WERI-Rb-1 (cell line): Measurements from ENCODE around the gene CBARP.

Source experiments
- DNase-seq: peaks from one replicate; pipeline ENCODE4 v3.0.0-alpha.2; 2020
- H3K27ac ChIP-seq: fragments of 250-450 bp; sonication (Bioruptor Pico); 2 replicates; pipeline ENCODE4 v1.5.1; 2020; ENCODE audit warnings: mild to moderate bottlenecking, moderate library complexity
- H3K27me3 ChIP-seq: fragments of 250-450 bp; sonication (Bioruptor Pico); 2 replicates; pipeline ENCODE4 v1.5.1; 2021; ENCODE audit warnings: mild to moderate bottlenecking, low read depth, moderate library complexity; ENCODE audit not compliant: insufficient read depth, severe bottlenecking
- H3K36me3 ChIP-seq: fragments of 250-450 bp; sonication (Bioruptor Pico); 2 replicates; pipeline ENCODE4 v1.5.1; 2020; ENCODE audit warnings: mild to moderate bottlenecking, moderate library complexity
- H3K4me3 ChIP-seq: 2 replicates; pipeline ENCODE4 v1.5.1; 2011; ENCODE audit warnings: low read depth, mild to moderate bottlenecking, control low read depth, low read length
- H3K9me3 ChIP-seq: fragments of 250-450 bp; sonication (Bioruptor Pico); 2 replicates; pipeline ENCODE4 v1.5.1; 2021; ENCODE audit warnings: mild to moderate bottlenecking, moderate library complexity; ENCODE audit not compliant: severe bottlenecking
- CTCF ChIP-seq: IDR thresholded peaks from 2 replicates; pipeline ENCODE4 v1.5.1; 2011; ENCODE audit warnings: low read depth, mild to moderate bottlenecking, control low read depth, inconsistent platforms, low read length

Gene CBARP

GRCh38 chr19:1261798-1262622 is 24.2 kb upstream of the CBARP start:
- TF ChIP-seq CTCF, result no peak
- H3K27me3 ChIP-seq, result no peaks in the 10 kb centered on the region
- H3K4me3 ChIP-seq, result peak overlapping the region; percentile 64
- no peaks in the 10 kb centered on the region for H3K9me3 ChIP-seq
- DNase-seq, result no peak
- peaks cover 11% of the 10 kb centered on the region for H3K36me3 ChIP-seq
- peak overlapping the region; percentile 74 for H3K27ac ChIP-seq

- no peak for DNase-seq
- peak; percentile 25; the same call in 1 of the 2 replicates for TF ChIP-seq CTCF
- H3K4me3 ChIP-seq, result peak overlapping the region; percentile 64
- H3K36me3 ChIP-seq, result peaks cover 17% of the 10 kb centered on the region
- H3K27ac ChIP-seq, result peak overlapping the region; percentile 74
- no peaks in the 10 kb centered on the region for H3K27me3 ChIP-seq
- no peaks in the 10 kb centered on the region for H3K9me3 ChIP-seq
These were observed 23.7 kb upstream of the CBARP start for GRCh38 chr19:1261538-1261797.

GRCh38 chr19:1260749-1261537 is 23.1 kb upstream of the CBARP start:
- peaks cover 20% of the 10 kb centered on the region for H3K36me3 ChIP-seq
- peak overlapping the region; percentile 74 for H3K27ac ChIP-seq
- H3K9me3 ChIP-seq, result no peaks in the 10 kb centered on the region
- TF ChIP-seq CTCF, result no peak
- DNase-seq, result peak; percentile 95
- no peaks in the 10 kb centered on the region for H3K27me3 ChIP-seq
- peak overlapping the region; percentile 64 for H3K4me3 ChIP-seq

DNA sequence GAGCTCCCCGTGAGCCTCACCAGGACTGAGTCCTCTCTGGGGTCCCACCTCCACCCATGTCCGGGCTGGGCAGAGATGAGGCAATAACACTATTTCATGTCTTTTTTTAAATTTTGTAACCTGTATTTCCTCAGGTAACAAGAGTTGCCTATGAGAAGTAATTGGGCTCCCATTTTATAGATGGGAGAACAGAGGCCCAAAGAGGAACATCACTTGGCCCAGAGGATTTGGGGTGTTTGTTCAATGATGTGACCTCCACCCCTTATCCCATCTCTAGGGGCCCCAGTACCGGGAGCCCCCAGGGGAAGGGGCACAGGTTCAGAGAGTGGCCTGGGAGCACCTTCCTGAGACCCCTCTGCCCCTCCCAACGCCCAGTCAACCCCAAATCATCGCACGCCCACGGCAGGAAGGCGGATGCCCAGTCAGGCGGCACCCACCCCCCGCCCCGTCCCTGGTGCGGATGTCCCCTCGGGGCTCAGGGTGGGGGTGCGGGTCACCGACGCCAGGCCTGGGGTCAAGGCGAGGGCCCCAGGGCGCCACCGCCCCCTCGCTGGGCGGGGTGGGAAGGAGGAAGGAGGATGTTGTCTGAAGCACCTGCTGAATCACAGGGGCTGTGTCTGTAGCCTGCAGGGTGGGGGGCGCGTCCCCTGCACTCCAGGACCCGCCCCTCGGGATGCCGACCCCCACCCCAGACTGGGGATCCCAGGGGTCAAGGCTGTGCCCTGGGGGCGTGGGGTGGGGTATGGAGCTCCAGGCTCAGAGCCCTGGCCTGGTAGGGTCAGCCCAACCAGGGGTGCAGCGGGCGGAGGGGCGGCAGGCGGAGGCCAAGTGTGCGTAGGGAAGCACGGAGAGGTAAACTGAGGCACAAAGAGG is 22.3 kb upstream of the CBARP start:
- no peak for DNase-seq
- peak overlapping the region; percentile 57 for H3K27ac ChIP-seq

More for the DNA sequence above, 22.3 kb upstream of the CBARP start:
- peak overlapping the region; percentile 64 for H3K4me3 ChIP-seq
- TF ChIP-seq CTCF, result no peak
- H3K9me3 ChIP-seq, result no peaks in the 10 kb centered on the region
- peaks cover 28% of the 10 kb centered on the region for H3K36me3 ChIP-seq
- no peaks in the 10 kb centered on the region for H3K27me3 ChIP-seq
